IMR-90 (cell line): ENCODE results near the gene VAMP3.

Experiments
- BHLHE40 ChIP-seq: fragments of 150-350 bp; IDR thresholded peaks from 2 replicates; pipeline ENCODE4 v1.6.1; 2016; ENCODE audit warnings: mild to moderate bottlenecking, low read depth, low read length
- CEBPB ChIP-seq: IDR thresholded peaks from 2 replicates; pipeline ENCODE4 v1.6.1; 2012; ENCODE audit warnings: low read depth, low read length, improper control_type of control experiment
- CTCF ChIP-seq: conservative IDR thresholded peaks from 2 replicates; pipeline ENCODE4 v1.5.1; 2012; ENCODE audit warnings: mild to moderate bottlenecking, low read depth, low read length, improper control_type of control experiment
- ELK1 ChIP-seq: fragments of 150-350 bp; IDR thresholded peaks from 2 replicates; pipeline ENCODE4 v1.6.1; 2016; ENCODE audit warnings: low read depth, mild to moderate bottlenecking, low read length, moderate library complexity, borderline replicate concordance
- MAFK ChIP-seq: IDR thresholded peaks from 2 replicates; pipeline ENCODE4 v1.6.1; 2012; ENCODE audit warnings: low read depth, low read length, improper control_type of control experiment
- MXI1 ChIP-seq: IDR thresholded peaks from 2 replicates; pipeline ENCODE4 v1.6.1; 2012; ENCODE audit warnings: low read depth, mild to moderate bottlenecking, low read length, moderate library complexity, borderline replicate concordance
- POLR2A ChIP-seq: IDR thresholded peaks from 2 replicates; pipeline ENCODE4 v1.6.1; 2012; ENCODE audit warnings: mild to moderate bottlenecking, low read depth, low read length
- RAD21 ChIP-seq: IDR thresholded peaks from 2 replicates; pipeline ENCODE4 v1.6.1; 2012; ENCODE audit warnings: low read length, improper control_type of control experiment
- SMC3 ChIP-seq: fragments of 150-350 bp; IDR thresholded peaks from 2 replicates; pipeline ENCODE4 v1.6.1; 2016; ENCODE audit warnings: low read depth, mild to moderate bottlenecking, antibody characterized with exemption, low read length, moderate library complexity

DNA sequence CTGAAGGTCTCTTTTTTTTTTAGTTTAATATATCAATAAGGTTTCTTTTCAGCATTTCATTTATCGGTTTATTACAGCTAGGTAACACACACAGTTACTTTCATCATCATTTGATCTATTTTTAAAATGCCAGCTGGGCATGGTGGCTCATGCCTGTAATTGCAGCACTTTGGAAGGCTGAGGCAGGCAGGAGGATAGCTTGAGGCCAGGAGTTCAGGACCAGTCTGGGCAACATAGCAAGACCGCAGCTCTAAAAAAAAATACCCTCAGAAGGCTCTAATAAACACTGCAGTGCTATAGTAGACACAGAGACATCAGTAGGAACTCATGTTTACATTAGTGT is 48.5 kb upstream of the VAMP3 start:
- no peak for TF ChIP-seq CTCF
- no peak for TF ChIP-seq ELK1
- TF ChIP-seq BHLHE40 = no peak
- TF ChIP-seq RAD21 = no peak
- no peak for TF ChIP-seq CEBPB
- no peak for TF ChIP-seq SMC3
- no peak for TF ChIP-seq POLR2A
- no peak for TF ChIP-seq MXI1
- no peak for TF ChIP-seq MAFK
